ENCODE results near the gene CUEDC1.
"Not testable (repeated sequence)": the region's sequence is repeated elsewhere in the genome, so short reads cannot be mapped to it uniquely, and the experiment has no call there.

CUEDC1 gene

DNA sequence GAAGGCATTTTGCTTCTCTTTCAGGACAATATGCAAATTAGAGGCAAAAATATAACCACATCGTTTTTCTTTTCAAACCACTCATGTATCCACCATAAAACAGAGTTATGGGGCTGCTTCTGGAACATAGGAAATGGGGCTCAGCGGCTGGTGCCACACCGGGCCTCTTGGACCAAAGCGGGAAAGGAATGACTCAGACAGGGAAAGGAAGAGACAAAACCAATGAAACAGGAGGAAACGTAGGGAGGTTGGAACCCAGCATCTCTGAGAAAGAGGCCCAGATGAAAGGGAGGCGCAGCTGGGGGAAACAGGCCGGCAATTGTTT is 28.5 kb downstream of the CUEDC1 start:
- no peak for TF ChIP-seq CTCF (IDR thresholded peaks at IDR 0.05; ENCODE audit: insufficient read depth, low read depth, low read length, missing control alignments)
- H3K4me3 ChIP-seq (ENCODE audit: low read length) = no peak overlapping the region
- DNase-seq (ENCODE audit: low read depth) = no peak

GRCh38 chr17:57925361-57925990 is 29.7 kb downstream of the CUEDC1 start:
- no peak for DNase-seq (ENCODE audit: low read depth)
- TF ChIP-seq CTCF (IDR thresholded peaks at IDR 0.05; ENCODE audit: insufficient read depth, low read depth, low read length, missing control alignments) = no peak
- H3K4me3 ChIP-seq (ENCODE audit: low read length) = no peak overlapping the region

DNA sequence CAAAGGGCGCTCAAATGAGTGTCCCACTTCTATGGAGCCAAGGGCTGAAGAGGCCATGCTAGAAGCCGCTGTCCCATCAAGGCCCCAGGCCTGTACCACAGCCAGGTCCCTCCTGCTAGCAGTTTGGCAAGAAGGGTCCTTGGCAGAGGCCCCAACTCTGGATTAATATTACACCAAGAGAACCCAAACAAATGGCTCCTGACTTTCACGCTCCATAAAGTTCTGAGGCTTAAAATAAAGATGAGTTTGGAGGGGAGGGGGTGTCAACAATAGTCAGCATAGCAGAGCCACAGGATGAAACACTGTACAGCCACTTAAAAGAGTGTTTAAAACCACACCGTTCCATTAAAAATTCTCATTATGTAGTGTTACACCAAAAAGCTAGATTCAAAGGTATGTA is 30.5 kb downstream of the CUEDC1 start:
- no peak overlapping the region for H3K4me3 ChIP-seq (ENCODE audit: low read length)
- TF ChIP-seq CTCF (IDR thresholded peaks at IDR 0.05; ENCODE audit: insufficient read depth, low read depth, low read length, missing control alignments) = no peak
- no peak for DNase-seq (ENCODE audit: low read depth)

DNA sequence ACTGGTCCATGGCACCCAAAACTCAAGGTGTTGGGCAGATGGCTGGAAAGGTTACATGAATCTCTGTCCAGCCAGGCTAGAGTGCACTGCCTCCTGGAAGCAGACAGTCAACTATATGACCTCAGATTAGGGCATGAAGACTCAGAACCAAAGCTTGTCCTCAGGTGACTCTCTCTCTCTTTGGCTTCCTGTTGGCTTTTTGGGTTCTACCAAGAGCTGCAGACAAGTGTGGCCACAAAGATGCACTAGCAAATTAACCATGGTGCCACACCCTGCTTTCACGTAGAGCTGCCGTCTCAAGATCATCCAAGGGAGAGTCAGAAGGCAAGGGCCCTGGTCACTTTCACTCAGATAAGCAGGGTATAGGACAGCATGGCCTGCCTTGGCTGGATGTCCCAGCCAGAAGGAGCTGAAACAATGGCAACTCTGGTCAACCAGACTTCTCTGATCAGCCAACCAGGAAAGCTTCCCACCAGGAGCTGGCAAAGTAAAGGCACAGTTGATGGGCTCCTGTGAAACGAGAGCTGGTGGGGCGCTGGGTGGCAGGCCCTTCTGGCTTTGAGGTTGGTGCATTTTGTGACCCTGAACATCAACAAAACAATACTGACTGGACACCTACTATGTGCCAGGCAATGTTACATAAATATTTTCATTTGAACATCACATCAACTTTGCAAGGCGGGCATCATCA is 31.9 kb downstream of the CUEDC1 start:
- no peak for TF ChIP-seq CTCF (IDR thresholded peaks at IDR 0.05; ENCODE audit: insufficient read depth, low read depth, low read length, missing control alignments)
- H3K4me3 ChIP-seq (ENCODE audit: low read length) = no peak overlapping the region
- no peak for DNase-seq (ENCODE audit: low read depth)

- H3K4me3 ChIP-seq (ENCODE audit: low read length); DNase-seq (ENCODE audit: low read depth): not testable (repeated sequence)
Observed at GRCh38 chr17:57922745-57923144, 32.5 kb downstream of the CUEDC1 start.

DNA sequence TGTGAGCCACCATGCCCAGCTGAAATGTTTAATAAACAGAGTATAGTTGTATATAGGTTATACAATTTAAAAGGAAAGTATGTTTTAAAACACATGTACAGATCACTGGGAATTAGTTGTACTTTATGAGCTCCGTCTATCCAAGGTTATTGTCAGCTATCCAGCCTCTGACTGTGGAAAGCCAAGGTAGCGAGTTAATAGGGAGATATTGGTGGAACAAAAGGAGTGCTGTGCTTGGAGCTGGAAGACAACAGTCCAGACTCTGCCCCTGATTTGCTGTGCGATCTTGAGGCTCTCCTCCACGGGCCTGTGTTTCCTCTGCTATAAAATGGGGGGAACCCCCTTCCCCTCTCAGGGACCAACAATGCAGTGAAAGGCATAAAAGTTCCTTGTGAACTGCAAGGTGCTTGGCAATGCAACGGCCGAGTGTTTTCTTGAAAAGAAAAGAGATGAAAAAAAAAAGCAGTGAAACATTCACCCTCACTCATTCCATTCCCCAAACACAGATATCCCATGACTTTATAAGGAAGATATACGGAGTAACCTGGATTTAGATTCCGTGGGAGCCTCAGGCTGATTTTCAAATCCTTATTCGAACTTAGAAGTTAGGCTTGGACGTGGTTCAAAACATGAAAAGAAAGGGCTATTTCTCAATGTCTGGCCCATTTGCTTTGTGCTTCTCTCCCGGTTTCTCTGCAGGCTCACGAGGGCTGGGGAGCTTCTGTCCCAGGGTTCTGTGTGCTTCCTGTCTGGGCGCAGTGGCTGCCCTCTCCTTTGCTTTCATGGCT is 34.1 kb downstream of the CUEDC1 start:
- DNase-seq (ENCODE audit: low read depth) = no peak
- H3K4me3 ChIP-seq (ENCODE audit: low read length) = no peak overlapping the region
- TF ChIP-seq CTCF (IDR thresholded peaks at IDR 0.05; ENCODE audit: insufficient read depth, low read depth, low read length, missing control alignments) = no peak

DNA sequence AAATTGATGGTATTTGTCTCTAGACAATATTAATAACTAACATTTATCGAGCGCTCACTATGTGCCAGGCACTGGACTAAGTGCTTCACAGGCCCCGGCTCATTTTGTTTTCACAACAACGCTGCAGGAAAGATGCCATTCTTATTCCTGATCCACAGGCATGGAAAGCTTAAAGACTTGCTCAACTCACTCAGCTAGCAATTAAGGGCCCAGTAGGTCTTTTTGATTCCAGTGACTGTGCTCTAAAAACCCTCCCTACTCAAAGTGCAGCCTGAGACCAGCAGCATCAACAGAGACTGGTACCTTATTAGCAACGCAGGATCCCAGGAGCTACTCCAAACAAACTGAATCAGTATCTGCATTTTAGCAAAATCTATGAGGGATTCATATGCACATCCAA is 35.3 kb downstream of the CUEDC1 start:
- H3K4me3 ChIP-seq (ENCODE audit: low read length) = no peak overlapping the region
- DNase-seq (ENCODE audit: low read depth) = no peak
- TF ChIP-seq CTCF (IDR thresholded peaks at IDR 0.05; ENCODE audit: insufficient read depth, low read depth, low read length, missing control alignments) = no peak
